Activated T-cell treated with anti-CD3 and anti-CD28 coated beads, Interleukin-2, amount 50 U/mL, for 72 hours (primary cell): ENCODE measurements around the gene XDH. TPM values are rescaled to one million over a fixed set of nuclear protein-coding genes. Genes with fewer than 3 reads are reported as not detected.

Experiments used
- ATAC-seq, 2 donors: fragments of 150-1000 bp; cut with Tn5 transposase; replicated peaks in 1 of 2; 2 replicates each; pipeline ENCODE4 v1.10.0; 2021; ENCODE audit warnings: moderate library complexity in 2 of 2, mild to moderate bottlenecking in 1 of 2
- DNase-seq, 2 donors: peaks; one replicate each; pipeline ENCODE4 v3.0.0; 2021 to 2022; ENCODE audit warnings: mixed read lengths in 1 of 2
- H3K27ac Mint-ChIP-seq: one replicate; pipeline ENCODE4 v1.8.0; 2022; ENCODE audit warnings: mild to moderate bottlenecking, moderate library complexity, mixed read lengths
- H3K27me3 Mint-ChIP-seq: one replicate; pipeline ENCODE4 v1.8.0; 2022; ENCODE audit warnings: low read depth, mixed read lengths
- H3K36me3 Mint-ChIP-seq, 2 donors: one replicate each; pipeline ENCODE4 v1.8.0; 2022; ENCODE audit warnings: mixed read lengths in 2 of 2, mild to moderate bottlenecking in 1 of 2; ENCODE audit not compliant: insufficient read depth in 2 of 2
- H3K4me1 Mint-ChIP-seq: one replicate; pipeline ENCODE4 v1.8.0; 2022; ENCODE audit warnings: low read depth, mixed read lengths
- H3K4me3 Mint-ChIP-seq, 2 donors: one replicate each; pipeline ENCODE4 v1.8.0; 2022; ENCODE audit warnings: mild to moderate bottlenecking in 2 of 2, mixed read lengths in 2 of 2, moderate library complexity in 2 of 2
- H3K9me3 Mint-ChIP-seq, 2 donors: one replicate each; pipeline ENCODE4 v1.8.0; 2022; ENCODE audit warnings: mixed read lengths in 2 of 2
- total RNA-seq, 2 donors: library from RNA; stranded (reverse); gene quantifications; one replicate each; pipeline ENCODE4 v1.2.3, GENCODE V29; 2022

XDH gene
- total RNA-seq, 2 donors from 2014 or later, result 0.07 TPM

- H3K4me3 Mint-ChIP-seq, result no peak overlapping the region
- no peaks in the 10 kb centered on the region for H3K27me3 Mint-ChIP-seq
- no peak overlapping the region for H3K27ac Mint-ChIP-seq
- no peaks in the 10 kb centered on the region for H3K4me1 Mint-ChIP-seq
- no peaks in the 10 kb centered on the region for H3K9me3 Mint-ChIP-seq
- DNase-seq (no peak), ATAC-seq (no peak)
- no peaks in the 10 kb centered on the region for H3K36me3 Mint-ChIP-seq
These were observed 111.5 kb downstream of the XDH start for GRCh38 chr2:31302940-31303563.

- Mint-ChIP-seq H3K36me3 (no peaks in the 10 kb centered on the region), H3K4me1 (no peaks in the 10 kb centered on the region), H3K27ac (no peak overlapping the region), H3K9me3 (no peaks in the 10 kb centered on the region), H3K4me3 (no peak overlapping the region), H3K27me3 (peaks cover 6% of the 10 kb centered on the region)
- no peak for DNase-seq
- ATAC-seq, result no peak
These were observed 114.2 kb downstream of the XDH start for GRCh38 chr2:31300309-31300708.

GRCh38 chr2:31299547-31299946 lies 115.0 kb downstream of the XDH start:
- no peak overlapping the region for H3K27ac Mint-ChIP-seq
- no peak for DNase-seq
- no peak overlapping the region for H3K4me3 Mint-ChIP-seq
- H3K9me3 Mint-ChIP-seq, result no peaks in the 10 kb centered on the region
- no peaks in the 10 kb centered on the region for H3K36me3 Mint-ChIP-seq
- no peak for ATAC-seq
- no peaks in the 10 kb centered on the region for H3K4me1 Mint-ChIP-seq
- peaks cover 6% of the 10 kb centered on the region for H3K27me3 Mint-ChIP-seq

GRCh38 chr2:31297751-31298150 lies 116.8 kb downstream of the XDH start:
- Mint-ChIP-seq H3K9me3 (no peaks in the 10 kb centered on the region), H3K27ac (no peak overlapping the region), H3K4me1 (no peaks in the 10 kb centered on the region), H3K4me3 (no peak overlapping the region), H3K27me3 (peaks cover 6% of the 10 kb centered on the region), H3K36me3 (no peaks in the 10 kb centered on the region)
- ATAC-seq, result peak; percentile 95 to 98
- peak; percentile 6 to 9 for DNase-seq

GRCh38 chr2:31296641-31297287 lies 117.8 kb downstream of the XDH start:
- Mint-ChIP-seq H3K4me1 (no peaks in the 10 kb centered on the region), H3K27ac (no peak overlapping the region), H3K36me3 (no peaks in the 10 kb centered on the region), H3K9me3 (peaks cover 0 to 3% of the 10 kb centered on the region in 2 donors), H3K27me3 (peaks cover 6% of the 10 kb centered on the region), H3K4me3 (no peak overlapping the region)
- DNase-seq, result no peak
- ATAC-seq, result no peak

GRCh38 chr2:31294196-31294595 lies 120.3 kb downstream of the XDH start:
- Mint-ChIP-seq H3K27ac (no peak overlapping the region), H3K4me1 (no peaks in the 10 kb centered on the region), H3K36me3 (no peaks in the 10 kb centered on the region), H3K4me3 (no peak overlapping the region), H3K9me3 (peaks cover 0 to 3% of the 10 kb centered on the region in 2 donors), H3K27me3 (peaks cover 6% of the 10 kb centered on the region)
- ATAC-seq, result no peak
- DNase-seq, result no peak

GRCh38 chr2:31287654-31288053 lies 126.9 kb downstream of the XDH start:
- Mint-ChIP-seq H3K4me1 (no peaks in the 10 kb centered on the region), H3K9me3 (peaks cover 0 to 3% of the 10 kb centered on the region in 2 donors), H3K36me3 (no peaks in the 10 kb centered on the region), H3K27me3 (no peaks in the 10 kb centered on the region), H3K4me3 (no peak overlapping the region), H3K27ac (no peak overlapping the region)
- DNase-seq (no peak), ATAC-seq (no peak)

GRCh38 chr2:31286961-31287550 lies 127.5 kb downstream of the XDH start:
- DNase-seq (no peak), ATAC-seq (no peak)
- Mint-ChIP-seq H3K27me3 (no peaks in the 10 kb centered on the region), H3K4me1 (no peaks in the 10 kb centered on the region), H3K4me3 (no peak overlapping the region), H3K9me3 (no peaks in the 10 kb centered on the region), H3K27ac (no peak overlapping the region), H3K36me3 (no peaks in the 10 kb centered on the region)

- no peak overlapping the region for H3K27ac Mint-ChIP-seq
- H3K4me3 Mint-ChIP-seq, result no peak overlapping the region
- DNase-seq (no peak), ATAC-seq (no peak)
- H3K36me3 Mint-ChIP-seq, result no peaks in the 10 kb centered on the region
- H3K4me1 Mint-ChIP-seq, result no peaks in the 10 kb centered on the region
- no peaks in the 10 kb centered on the region for H3K9me3 Mint-ChIP-seq
- H3K27me3 Mint-ChIP-seq, result no peaks in the 10 kb centered on the region
These were observed 128.3 kb downstream of the XDH start for GRCh38 chr2:31286230-31286629.

Other genes with a start within 250 kb of the XDH start
- under 1 TPM; 0.60 to 0.65 TPM for gene CAPN14, start 197.2 kb downstream of the XDH start, total RNA-seq
- under 1 TPM; 0.84 to 0.95 TPM for gene EHD3, start 180.6 kb downstream of the XDH start, total RNA-seq
- not detected for gene SRD5A2, start 166.2 kb upstream of the XDH start, total RNA-seq